ENCODE results near the gene THBS3.

THBS3 gene

DNA sequence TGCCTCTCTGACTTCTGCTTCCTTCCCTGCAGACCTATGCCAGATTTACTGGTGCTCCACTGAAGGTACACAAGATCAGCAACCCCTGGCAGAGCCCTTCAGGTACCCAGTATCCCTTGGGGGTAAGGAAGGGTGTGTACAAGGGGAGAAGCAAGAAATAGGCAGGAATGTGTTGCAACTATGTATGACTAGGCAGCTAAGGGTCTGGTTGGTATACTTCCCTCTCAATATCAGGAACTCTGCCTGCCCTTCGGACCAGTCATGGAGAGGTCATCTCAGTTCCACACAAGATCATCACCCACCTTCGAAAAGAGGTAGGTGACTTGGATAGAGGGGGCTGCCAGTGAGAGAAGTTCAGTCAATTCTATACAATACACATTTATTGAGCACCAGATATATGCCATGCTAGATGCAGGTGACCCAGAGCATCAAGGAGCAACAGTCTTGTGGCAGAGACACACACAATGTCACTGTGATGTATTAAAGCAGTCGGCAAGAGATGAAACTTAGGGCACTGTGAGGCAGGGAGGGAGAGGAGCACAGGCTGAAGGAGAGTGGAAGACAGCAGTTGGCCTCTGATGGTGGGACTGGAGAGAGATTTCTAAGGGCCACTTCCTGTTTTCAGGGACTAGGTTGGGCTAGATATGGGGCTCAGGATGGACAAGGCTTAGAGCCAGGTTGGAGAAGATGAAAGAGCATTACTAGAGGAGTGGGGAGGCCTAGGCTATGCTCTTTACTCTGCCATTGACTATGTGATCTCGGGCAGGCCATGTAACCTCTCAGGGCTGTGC lies 2.8 kb upstream of the THBS3 start:
- no peak overlapping the region for H2AFZ ChIP-seq (ENCODE audit: low read depth, low read length)
- no peaks in the 10 kb centered on the region for H4K20me1 ChIP-seq (ENCODE audit: insufficient read depth, low read length)
- H3K79me2 ChIP-seq (ENCODE audit: low read length) = peaks cover 6% of the 10 kb centered on the region
- H3K27me3 ChIP-seq (ENCODE audit: low read depth, low read length) = no peaks in the 10 kb centered on the region
- TF ChIP-seq, protein P1, sequence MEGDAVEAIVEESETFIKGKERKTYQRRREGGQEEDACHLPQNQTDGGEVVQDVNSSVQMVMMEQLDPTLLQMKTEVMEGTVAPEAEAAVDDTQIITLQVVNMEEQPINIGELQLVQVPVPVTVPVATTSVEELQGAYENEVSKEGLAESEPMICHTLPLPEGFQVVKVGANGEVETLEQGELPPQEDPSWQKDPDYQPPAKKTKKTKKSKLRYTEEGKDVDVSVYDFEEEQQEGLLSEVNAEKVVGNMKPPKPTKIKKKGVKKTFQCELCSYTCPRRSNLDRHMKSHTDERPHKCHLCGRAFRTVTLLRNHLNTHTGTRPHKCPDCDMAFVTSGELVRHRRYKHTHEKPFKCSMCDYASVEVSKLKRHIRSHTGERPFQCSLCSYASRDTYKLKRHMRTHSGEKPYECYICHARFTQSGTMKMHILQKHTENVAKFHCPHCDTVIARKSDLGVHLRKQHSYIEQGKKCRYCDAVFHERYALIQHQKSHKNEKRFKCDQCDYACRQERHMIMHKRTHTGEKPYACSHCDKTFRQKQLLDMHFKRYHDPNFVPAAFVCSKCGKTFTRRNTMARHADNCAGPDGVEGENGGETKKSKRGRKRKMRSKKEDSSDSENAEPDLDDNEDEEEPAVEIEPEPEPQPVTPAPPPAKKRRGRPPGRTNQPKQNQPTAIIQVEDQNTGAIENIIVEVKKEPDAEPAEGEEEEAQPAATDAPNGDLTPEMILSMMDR (IDR thresholded peaks at IDR 0.05; ENCODE audit: low read depth, low read length) = no peak
- peaks cover 23% of the 10 kb centered on the region for H3K4me1 ChIP-seq (ENCODE audit: low read length)
- H3K4me2 ChIP-seq (ENCODE audit: low read length) = peak overlapping the region; percentile 86; the same call in 1 of the 2 replicates
- no peak overlapping the region for H3K27ac ChIP-seq (ENCODE audit: low read length)
- H3K4me3 ChIP-seq (ENCODE audit: low read length) = 0 out of 2 replicates have a peak overlapping the region, but pooled peaks have one; percentile 88
- H3K9me3 ChIP-seq (ENCODE audit: insufficient read depth, low read length) = no peaks in the 10 kb centered on the region
- H3K36me3 ChIP-seq (replicated peaks; ENCODE audit: low read depth, low read length) = no peaks in the 10 kb centered on the region
- no peak overlapping the region for H3K9ac ChIP-seq (ENCODE audit: low read length)

DNA sequence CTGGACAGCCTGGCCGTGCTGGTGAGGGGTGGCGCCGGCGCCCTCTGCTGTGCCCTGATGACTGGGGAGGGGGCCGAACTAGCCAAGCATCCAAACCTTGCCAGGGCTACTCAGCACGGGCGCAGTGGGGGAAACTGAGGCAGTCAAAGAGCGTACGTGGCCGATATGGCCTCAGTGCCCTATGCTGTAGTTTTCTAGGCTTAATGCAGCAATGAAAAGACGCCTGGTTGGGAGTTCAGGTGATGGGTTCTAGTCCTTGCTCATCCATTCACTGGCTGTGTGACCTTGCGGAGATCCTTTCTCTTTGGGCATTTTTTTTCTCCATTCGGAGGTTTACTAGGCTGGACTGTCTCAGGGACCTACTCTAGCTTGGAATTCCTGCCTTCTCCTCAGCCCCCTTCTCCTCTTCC lies 1.6 kb upstream of the THBS3 start:
- peak overlapping the region; percentile 88 for H3K4me3 ChIP-seq (ENCODE audit: low read length)
- no peaks in the 10 kb centered on the region for H3K9me3 ChIP-seq (ENCODE audit: insufficient read depth, low read length)
- H3K9ac ChIP-seq (ENCODE audit: low read length) = peak overlapping the region; percentile 91
- H3K4me2 ChIP-seq (ENCODE audit: low read length) = peak overlapping the region; percentile 86
- H4K20me1 ChIP-seq (ENCODE audit: insufficient read depth, low read length) = no peaks in the 10 kb centered on the region
- H3K36me3 ChIP-seq (replicated peaks; ENCODE audit: low read depth, low read length) = no peaks in the 10 kb centered on the region
- peaks cover 23% of the 10 kb centered on the region for H3K4me1 ChIP-seq (ENCODE audit: low read length)
- H3K27ac ChIP-seq (ENCODE audit: low read length) = peak overlapping the region; percentile 10; the same call in 1 of the 2 replicates
- H3K27me3 ChIP-seq (ENCODE audit: low read depth, low read length) = no peaks in the 10 kb centered on the region
- no peak for TF ChIP-seq EZH2phosphoT487 (IDR thresholded peaks at IDR 0.05; ENCODE audit: low read depth)
- TF ChIP-seq, protein P1 (IDR thresholded peaks at IDR 0.05; ENCODE audit: low read depth, low read length) = no peak
- H2AFZ ChIP-seq (ENCODE audit: low read depth, low read length) = peak overlapping the region; percentile 30; the same call in 1 of the 2 replicates
- H3K79me2 ChIP-seq (ENCODE audit: low read length) = peaks cover 6% of the 10 kb centered on the region

DNA sequence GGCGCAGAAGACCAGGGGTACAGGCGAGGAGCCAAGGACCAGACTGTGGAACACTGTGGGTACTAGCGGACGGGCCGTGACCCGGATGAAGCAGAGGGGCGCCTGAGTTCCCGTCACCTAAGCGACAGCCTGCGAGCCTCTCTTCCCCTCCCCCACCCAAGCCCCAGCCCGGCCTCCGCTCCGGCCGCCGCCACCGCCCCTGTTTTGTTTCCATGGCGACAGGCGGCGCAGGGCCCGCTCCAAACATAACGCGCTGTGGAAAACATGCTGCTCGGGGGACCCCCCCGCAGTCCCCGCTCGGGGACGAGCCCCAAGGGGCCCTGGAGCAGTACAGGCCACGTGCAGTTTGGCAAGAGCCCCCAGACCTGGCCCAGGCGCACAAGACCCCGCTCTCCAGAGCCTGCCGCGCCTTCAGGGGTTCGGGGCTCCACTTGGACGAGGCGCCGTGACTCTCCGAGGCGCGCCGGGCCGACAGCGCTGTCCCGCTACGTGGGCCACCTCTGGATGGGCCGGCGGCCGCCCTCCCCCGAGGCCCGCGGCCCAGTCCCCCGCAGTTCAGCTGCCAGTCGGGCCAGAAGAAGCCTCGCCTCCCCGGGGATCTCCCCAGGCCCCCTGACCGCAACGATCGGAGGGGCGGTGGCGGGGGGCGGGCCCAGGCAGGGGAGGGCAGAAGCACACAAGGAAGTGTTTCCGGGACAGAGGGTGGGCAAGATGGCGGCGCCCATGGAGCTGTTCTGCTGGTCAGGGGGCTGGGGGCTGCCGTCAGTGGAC lies 1.0 kb upstream of the THBS3 start, which contains the start of gene MTX1:
TSS of gene MTX1 (plus strand) at position 155 of the 771 bp plus-strand sequence. CDS start at position 265, 110 bp downstream.
- H3K27me3 ChIP-seq (ENCODE audit: low read depth, low read length) = no peaks in the 10 kb centered on the region
- no peak for TF ChIP-seq EZH2phosphoT487 (IDR thresholded peaks at IDR 0.05; ENCODE audit: low read depth)
- TF ChIP-seq, protein P1 (IDR thresholded peaks at IDR 0.05; ENCODE audit: low read depth, low read length) = no peak
- no peaks in the 10 kb centered on the region for H3K9me3 ChIP-seq (ENCODE audit: insufficient read depth, low read length)
- H3K4me2 ChIP-seq (ENCODE audit: low read length) = peak within 1 kb of the TSS; percentile 98
- peak within 1 kb of the TSS; percentile 44 for H2AFZ ChIP-seq (ENCODE audit: low read depth, low read length)
- H3K27ac ChIP-seq (ENCODE audit: low read length) = peak within 1 kb of the TSS; percentile 79
- peaks cover 6% of the 10 kb centered on the region for H3K79me2 ChIP-seq (ENCODE audit: low read length)
- peaks cover 23% of the 10 kb centered on the region for H3K4me1 ChIP-seq (ENCODE audit: low read length)
- H4K20me1 ChIP-seq (ENCODE audit: insufficient read depth, low read length) = no peaks in the 10 kb centered on the region
- peak within 1 kb of the TSS; percentile 91 for H3K9ac ChIP-seq (ENCODE audit: low read length)
- peak within 1 kb of the TSS; percentile 88 for H3K4me3 ChIP-seq (ENCODE audit: low read length)
- no peaks in the 10 kb centered on the region for H3K36me3 ChIP-seq (replicated peaks; ENCODE audit: low read depth, low read length)

Data from OCI-LY3 (cell line).